SK-N-DZ (cell line): ENCODE results near the gene ANKRD13B.

ENCODE experiments used
- DNase-seq: peaks from one replicate; pipeline ENCODE4 v3.0.0-alpha.2; 2015; ENCODE audit warnings: low spot score

ANKRD13B gene

DNA sequence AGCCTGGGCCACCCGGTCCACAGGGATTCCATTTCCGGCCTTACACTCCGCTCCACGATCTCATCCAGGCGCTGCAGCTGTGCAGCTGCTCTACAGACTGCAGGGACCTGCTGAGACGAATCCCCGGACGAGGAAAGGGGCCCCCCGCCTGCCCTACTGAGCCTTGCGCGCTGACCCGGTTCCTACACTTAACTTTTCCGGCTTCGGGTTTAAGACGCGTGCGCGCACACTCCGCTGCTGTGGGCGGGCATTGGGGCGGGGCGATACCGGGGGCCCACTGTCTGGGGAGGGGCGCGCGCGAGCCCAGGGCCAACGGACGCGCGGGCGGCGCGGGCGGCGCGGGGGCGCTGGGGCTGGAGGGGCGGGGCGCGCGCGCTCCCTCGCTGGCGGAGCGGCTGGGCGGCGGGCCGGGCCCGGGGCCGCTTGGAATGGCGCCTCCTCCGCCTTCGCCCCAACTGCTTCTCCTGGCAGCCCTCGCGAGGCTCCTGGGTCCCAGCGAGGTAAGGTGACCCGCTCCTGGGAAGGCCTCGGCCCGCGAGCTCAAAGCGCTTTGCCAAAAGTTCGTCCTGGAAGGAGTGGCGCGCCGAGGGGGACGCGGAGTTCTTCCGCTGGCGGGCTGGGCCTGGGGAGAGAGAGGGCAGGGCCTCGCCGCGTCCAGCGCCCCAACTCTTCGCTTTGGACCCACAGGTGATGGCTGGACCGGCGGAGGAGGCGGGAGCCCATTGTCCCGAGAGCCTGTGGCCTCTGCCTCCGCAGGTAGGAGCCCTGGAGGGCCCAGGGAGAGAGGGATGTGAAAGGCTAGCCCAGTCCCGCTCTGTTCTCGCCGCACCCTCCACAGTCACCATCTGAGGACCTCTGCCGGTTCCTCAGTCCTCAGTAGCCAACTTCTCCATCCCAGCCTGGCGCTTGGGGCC lies 24.3 kb upstream of the ANKRD13B start, which contains the start of gene TP53I13:
Gene TP53I13 (plus strand): TSS at position 371 of the 914 bp plus-strand sequence. CDS start 58 bp downstream, at position 429.
- peak; percentile 91 for DNase-seq

DNA sequence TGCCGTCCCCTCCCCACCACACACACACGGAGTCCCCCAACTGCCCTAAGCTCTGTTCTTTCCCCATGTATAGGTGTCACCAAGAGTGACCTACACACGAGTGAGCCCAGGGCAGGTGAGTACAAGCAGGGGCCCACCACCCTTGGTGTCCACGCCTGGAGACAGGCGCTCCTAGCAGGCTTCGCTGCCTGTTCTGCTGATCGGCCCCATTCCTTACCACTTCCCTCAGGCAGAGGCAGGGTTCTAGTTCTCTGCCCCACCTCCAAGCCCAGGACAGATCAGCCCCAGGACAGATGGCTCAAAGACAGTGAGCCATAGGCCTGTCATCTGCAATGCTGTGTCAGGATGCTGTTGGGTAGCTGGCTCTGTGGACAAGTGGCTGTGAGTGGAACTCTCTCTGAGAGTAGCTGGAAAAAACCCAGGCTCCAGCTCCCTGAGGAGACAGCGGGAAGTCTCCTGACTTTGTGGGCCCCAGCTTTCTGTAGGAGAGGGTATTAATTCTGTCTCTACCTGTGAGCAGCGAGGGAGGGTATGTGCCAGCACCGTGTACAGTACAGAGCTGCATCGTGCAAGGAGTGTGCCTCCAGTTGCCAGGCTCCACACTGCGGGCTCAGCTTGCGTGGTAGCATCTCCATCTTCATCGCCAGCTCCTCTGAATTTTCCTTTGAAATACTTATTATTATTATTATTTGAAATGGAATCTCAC lies 23.5 kb upstream of the ANKRD13B start:
- DNase-seq = peak; percentile 55

DNA sequence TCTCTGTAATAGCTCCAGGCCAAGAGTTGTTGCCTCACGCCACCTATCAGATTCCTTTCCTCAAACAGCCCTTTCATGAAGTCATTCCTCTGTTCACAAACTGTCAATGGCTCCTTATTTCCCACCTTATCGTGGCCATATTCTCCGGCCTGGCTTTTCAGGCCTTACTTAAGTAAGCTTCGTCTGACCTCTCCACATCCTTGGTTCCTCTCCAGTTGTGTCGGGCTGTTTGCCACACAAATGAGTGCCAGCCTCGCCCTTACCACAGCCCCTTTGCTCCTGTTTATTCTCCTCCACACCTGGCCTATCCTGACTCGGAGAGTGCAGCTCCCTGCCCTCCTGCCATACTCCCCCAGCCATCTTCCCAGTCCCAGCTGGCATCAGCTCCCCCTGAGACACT lies 22.4 kb upstream of the ANKRD13B start:
- DNase-seq = no peak

DNA sequence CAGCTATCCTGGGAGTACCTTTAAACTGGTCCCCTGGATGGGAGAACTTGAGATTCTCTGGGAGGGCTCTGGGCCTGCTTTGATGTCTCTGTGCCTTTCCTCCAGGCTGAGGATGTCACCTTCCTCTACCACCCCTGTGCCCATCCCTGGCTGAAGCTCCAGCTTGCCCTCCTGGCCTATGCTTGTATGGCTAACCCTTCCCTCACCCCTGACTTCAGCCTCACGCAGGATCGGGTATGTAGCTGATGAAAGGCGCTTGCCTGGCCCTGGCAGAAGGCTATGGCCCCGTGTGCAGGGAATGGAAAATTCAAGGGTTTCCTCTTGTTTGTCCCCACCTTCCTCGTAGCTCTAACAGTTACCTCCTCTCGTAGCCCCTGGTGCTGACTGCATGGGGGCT lies 21.4 kb upstream of the ANKRD13B start:
- no peak for DNase-seq

DNA sequence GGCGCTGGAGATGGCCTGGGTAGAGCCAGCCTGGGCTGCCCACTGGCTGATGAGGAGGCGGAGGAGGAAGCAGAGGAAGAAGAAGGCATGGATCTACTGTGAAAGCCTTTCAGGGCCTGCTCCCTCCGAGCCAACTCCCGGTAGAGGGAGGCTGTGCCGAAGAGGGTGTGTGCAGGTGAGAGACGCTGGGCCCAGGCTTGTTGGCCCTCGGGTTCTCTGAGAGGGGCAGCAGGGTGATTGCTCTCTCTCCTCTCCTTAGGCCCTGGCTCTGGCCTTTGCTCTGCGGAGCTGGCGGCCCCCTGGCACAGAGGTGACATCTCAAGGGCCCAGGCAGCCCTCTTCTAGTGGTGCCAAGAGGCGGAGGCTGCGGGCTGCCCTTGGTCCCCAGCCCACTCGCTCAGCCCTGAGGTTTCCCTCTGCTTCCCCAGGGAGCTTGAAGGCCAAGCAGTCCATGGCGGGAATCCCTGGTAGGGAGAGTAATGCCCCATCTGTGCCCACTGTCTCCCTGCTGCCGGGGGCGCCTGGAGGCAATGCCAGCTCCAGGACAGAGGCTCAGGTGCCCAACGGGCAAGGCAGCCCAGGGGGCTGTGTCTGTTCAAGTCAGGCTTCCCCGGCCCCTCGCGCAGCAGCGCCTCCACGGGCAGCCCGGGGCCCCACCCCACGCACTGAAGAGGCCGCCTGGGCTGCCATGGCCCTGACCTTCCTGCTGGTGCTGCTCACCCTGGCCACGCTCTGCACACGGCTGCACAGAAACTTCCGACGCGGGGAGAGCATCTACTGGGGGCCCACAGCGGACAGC lies 20.9 kb upstream of the ANKRD13B start:
- no peak for DNase-seq

DNA sequence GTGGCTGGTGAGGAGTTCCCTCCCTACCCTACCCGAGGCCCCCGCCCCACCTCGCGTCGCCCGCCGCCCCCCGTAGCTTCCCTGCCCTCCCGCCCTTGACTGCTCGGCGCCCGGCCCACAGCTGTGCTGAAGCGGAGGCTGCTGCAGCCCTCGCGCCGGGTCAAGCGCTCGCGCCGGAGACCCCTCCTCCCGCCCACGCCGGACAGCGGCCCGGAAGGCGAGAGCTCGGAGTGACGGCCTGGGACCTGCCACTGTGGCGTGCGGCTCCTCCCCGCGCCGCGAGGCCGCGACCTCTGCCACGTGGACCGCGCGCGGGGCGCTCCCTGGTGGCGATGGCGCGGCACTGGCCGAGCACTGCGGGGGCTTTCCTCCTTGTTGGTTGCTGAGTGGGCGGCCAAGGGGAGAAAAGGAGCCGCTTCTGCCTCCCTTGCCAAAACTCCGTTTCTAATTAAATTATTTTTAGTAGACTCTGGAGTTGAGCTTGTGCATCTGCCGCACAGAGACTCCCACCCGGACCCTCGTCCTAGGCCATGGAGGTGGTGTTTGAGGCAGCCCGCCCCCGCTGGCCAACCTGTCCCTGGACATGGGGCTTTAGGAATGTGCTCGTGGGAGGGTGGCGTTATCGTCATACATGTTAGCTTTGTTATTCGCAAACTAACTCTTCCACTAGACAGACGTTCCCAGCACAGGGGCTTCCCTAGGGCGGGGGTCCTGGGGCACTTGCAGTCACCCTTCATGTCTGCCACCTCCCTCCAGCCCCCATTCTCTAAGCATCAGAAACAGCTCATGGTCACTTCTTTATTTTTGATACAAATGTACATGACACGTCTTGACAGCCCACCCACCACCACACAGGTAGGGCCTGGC lies 20.0 kb upstream of the ANKRD13B start:
- DNase-seq = peak; percentile 80

DNA sequence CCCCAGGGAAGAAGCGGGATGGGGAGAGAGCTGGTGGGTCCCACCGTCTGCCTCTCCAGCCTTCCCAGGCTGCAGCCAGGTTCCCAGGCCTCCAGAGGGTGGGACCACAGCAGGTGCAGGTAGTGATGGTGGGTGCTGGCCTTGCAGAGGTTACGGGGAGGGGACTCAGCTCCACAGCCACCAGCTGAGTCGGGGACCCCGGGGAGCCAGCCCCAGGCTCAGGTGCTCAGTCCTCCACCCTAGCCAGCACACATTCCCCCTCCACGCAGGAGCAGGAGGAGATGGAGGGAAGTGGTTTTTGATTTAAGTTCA lies 19.4 kb upstream of the ANKRD13B start:
- DNase-seq = no peak

DNA sequence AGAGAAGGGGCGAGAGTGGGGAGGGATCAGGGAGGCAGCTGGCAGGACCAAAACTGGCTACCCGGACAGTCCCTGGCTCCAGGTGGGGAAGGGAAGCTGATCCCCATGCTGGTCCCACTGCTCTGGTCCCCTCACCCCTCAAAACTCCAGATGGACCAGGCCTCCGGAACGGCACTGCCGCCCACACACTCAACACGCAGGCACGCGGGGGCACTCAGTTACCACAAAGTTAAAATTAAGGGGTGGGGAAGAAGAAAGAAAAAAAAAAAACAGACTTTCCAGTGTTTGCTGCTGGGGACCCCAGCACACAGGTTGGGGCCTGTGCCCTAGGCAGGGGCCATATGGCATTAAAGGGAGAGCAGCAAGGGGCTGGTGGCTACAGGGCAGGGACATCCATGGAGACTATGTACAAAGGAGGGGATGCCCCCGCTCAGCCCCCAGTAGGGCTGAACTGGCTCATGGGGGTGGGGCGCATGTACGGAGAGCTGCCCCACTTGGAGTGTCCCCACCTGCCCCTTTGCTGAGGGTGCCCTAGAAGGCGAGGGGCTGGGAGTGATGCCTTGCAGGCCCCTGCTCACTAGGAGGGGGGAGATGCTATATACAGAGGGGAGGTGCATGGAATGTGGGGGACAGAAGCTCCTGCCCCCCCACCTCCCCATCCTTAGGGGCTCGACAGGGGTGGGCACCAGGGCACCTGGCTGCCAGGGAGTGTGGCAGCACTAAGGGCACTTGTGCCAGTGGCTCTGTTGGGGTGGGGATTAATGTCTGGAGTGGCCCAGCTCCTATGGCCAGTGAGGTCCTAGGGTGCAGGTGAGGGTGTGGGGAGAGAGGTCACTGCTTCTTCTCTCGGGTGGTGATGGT lies 18.8 kb upstream of the ANKRD13B start:
- DNase-seq = no peak

DNA sequence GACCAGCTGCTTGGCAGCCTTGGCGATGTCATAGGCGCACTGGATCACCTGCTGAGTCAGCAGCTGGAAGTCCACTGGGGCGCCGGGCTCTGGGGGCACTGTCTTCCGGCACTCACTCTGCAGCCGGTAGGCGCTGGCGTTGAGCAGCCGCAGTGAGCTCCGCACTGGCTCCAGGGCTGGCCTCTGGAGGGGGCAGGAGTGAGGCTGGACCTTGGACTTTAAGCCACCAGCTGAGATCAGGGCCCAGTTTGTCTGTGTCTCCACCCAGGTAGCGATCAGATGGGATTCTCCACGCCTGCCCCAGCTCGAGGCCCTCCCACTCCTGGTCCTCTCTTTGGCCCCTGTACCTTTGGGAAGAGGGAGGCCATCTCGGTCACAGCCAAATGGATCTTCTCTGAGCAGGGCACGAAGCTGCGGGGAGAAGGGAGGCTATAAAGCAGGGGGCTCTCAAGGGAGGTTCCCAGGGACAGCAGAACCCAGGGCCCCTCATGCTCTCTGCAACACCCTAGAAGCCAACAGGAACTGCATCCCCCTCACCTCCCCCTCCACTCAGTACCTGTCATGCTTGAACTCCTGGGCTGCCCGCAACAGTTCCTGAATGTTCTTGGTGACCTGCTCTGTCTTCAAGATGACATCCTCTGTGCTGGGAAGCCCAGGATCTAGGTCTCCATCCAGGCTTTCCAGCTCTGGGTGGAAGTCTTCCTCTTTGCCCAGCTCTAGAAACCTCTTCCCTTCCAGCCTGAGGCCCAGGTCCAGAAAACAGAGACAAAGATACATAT lies 18.0 kb upstream of the ANKRD13B start:
- no peak for DNase-seq

DNA sequence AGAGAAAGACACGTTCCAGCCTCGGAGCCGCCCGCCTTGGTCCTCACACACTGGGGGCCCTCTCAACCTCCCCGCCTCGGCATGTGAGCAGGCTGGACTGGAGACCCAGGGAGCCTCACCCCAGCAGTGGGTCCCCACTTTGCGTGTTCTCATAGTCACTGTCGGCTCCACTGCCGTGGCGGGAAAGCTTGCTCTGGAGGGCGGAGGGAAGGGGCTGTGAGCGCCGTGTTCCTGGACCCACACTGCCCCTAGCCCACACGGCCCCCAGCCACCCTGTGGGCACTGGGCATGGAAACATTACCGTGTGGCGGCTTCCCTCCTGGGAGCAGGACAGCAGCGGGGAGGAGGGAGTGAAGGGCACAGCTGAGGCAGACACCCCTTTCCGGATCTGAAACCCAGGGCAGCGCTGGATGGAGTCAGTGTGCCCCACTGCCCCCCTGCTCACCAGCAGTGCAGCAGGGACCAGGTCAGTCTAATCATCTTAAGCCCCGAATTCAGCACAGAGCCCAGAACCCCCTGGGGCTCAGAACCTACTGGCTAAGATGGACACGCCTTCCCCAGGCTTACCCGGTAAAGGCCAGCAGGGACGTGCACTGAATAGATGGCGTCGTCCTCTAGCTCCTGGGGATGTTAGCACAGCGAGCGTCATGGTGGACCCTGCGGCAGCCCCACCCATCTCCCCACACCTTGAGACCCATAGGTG lies 17.3 kb upstream of the ANKRD13B start:
- DNase-seq = no peak

DNA sequence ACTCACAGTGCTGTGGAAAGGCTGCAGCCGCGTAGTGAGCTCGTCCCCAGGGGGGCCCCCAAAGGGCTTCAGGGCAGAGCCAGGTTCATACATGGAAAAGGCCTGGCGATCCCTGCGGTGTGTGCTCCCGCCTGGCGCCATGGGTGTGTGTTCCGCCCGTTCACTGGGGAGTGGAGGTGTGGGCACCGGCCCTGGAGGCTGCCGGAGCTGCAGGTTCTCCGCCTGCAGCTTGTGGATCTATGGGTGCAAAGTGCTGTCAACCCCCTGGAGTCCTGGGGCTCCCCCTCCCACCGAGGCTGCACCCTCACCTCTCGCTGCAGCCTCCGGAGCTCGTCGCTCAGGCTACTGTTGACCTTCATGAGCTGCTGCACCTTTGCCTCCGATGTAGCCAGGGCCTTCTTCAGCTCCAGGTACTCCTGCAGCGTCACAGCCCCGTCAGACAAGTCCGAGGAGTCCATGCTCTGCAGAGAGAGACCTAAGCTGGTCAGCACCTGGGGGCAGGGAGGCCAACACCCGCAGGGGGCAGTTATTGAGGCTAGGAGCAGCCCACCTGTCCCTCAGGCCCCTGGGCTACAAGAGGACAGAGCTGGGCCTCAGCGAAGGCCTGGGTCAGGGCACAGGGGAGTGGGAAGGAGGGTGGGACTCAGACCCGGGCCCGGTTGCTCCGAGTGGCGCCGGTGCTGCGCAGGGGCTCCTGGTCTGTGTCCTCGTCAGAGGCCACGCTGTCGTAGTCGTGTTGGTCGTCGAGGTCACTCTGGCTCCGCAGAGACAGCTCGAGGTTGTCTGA lies 16.5 kb upstream of the ANKRD13B start:
- no peak for DNase-seq

DNA sequence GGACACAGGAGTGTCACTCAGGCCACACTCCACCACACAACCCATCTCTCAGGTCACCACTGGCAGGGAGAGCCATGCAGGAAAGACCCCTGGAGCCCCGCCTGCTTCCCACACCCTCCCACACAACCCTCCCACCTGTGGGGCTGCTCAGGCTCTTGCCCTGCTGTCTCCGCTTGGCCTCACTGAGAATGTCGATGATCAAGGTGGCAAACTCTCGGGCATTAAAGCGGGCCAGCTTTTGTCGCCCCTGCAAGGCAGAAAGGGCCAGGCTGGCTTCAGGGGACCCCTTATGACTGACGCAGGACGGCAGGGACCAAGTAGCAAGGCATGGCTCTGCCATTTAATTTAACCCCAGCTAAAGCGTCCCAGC lies 15.9 kb upstream of the ANKRD13B start:
- DNase-seq = no peak

DNA sequence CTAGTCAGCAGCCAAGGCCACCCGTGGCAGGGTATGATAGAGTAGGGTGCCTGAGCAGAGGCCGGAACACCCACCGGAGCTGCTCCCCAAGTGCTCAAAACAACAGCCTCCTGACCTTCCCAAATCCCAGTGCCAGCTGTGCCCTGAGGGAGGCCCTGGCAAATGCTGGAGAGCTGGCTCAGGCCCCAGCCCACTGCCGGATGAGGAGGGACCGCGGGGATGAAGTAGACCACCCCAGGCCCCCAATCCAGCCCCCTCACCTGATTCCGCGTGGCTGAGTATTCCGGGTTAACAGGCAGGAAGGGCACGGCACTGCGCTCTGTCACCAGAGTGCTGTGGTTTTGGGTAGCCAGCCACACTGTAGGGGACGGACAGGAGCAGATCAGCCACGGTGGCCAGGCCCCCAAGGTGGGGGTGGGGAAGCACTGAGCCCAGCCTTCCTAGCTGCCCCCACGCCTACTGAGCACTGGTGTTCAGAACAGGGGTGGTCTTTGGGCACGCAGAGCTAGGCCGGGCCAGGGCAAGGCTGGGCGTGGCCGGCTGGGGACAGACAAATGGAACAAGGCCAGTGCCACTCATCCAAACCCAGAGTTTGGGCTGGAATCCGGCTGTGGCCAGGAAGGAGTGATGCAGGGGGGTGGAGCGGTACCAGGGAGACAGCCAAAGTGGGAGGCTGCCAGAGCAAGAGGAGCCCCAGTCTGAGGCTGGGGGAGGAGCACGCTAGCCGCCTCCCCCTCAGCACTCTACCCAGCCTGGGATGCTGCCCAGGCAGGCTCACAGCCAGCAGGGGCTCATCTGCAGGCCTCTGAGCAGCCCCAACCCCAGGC lies 15.3 kb upstream of the ANKRD13B start:
- no peak for DNase-seq

DNA sequence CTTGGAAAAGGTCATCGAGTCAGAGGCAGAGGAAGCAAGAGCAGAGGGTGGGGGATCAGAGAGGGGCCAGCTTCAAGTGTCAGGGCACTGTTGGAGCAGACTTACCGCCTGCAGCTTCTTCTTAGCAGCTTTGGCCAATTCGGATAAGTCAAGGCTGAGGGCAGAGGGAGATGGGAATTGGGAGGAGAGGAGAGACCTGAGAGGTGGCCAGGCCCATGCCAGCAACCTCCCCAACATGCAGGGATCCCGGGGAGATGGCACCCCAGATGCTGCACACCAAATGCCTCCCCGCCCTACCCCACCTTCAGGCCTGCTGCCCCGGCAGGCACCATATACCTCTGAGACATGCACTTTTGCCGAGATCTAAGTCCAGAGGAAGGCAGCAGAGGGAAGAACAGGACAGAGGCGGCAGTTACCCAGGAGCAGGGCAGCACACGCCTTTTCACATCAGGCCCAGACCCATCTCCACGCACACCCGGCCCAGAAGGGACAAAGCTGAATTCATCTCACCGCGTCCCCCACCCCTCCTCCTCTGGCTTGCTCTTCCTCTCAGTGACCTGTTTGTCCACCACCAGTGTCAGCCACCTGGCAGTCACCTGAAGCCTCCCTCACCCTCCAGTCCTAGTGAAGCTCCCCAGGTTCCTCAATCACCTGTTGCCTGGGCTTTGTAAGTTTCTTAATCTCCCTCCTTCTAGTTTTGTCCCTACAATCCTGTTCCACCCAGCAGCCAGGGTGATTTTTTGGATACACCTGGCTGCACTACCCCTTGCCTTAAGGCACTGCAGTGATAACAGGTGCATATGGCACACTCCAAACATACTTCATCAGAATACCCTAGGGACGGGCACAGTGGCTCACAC lies 14.1 kb upstream of the ANKRD13B start:
- no peak for DNase-seq

DNA sequence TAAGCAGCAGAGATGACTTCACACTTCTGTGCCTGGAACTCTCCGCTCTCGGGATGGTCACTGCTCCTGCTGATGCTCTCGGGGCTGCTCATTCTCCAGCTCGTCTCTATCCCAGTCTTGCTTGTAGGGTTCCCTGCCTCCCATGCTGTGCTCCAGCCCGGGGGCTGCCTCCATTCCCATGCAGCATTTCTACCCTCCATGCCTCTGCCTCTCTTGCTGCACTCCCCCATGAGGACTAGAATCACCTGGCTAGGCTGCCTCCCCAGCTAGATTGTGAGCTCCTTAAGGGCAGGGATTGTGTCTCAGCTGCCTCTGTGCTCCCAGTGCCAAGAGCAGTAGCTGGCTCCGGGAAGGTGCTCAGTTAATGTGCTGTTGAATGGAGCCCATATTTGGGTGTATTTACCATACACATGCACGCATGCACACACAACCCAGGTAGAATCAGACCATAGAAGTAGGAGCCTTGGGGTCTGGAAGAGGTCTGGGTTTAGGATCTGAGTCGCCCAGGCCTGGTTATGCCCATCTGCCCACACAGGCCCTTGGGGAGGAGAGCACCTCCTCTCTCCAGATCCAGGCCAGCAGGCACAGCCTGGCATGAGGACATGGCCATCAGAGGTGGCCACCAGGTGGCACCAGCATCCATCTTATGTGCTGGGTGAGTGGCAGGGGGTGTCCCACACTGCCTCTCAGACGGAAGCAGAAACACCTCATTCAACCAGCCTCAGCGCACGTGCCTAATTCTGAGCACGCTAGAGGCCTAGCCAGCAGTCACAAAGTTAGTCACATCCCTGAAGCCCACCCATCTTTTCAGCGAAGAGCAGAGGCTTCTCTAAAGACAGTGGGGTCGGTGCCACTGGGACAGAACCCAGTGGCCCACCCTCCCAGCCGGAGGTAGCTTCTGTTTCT lies 12.8 kb upstream of the ANKRD13B start:
- DNase-seq = peak; percentile 84
